Upper lobe of left lung (tissue), 6 donors: ENCODE measurements around the gene BCDIN3D. TPM values are rescaled to one million over a fixed set of nuclear protein-coding genes. Genes with fewer than 3 reads are reported as not detected.

Source experiments
- ATAC-seq, 2 donors: fragments of 200-7000 bp; cut with Tn5 transposase; one replicate each; pipeline ENCODE4 v1.9.1; 2022; ENCODE audit warnings: mild to moderate bottlenecking in 2 of 2, moderate library complexity in 2 of 2; ENCODE audit not compliant: low FRiP score in 2 of 2
- DNase-seq, 2 donors: peaks; one replicate each; pipeline ENCODE4 v3.0.0-alpha.2; 2019 to 2020
- H3K27ac ChIP-seq, 4 donors: fragments of 200-600 bp; sonication (generic); one replicate each; pipeline ENCODE4 v1.5.1; 2016 to 2019
- H3K27me3 ChIP-seq, 4 donors: fragments of 200-600 bp; sonication (generic); one replicate each; pipeline ENCODE4 v1.5.1; 2017 to 2019
- H3K36me3 ChIP-seq, 4 donors: fragments of 200-600 bp; sonication (generic); one replicate each; pipeline ENCODE4 v1.5.1; 2016 to 2019
- H3K4me1 ChIP-seq, 4 donors: fragments of 200-600 bp; sonication (generic); one replicate each; pipeline ENCODE4 v1.5.1; 2018 to 2019
- H3K4me3 ChIP-seq, 4 donors: fragments of 200-600 bp; sonication (generic); one replicate each; pipeline ENCODE4 v1.5.1; 2017 to 2019; ENCODE audit warnings: mild to moderate bottlenecking in 2 of 4, moderate library complexity in 1 of 4
- H3K9me3 ChIP-seq, 4 donors: fragments of 200-600 bp; sonication (generic); one replicate each; pipeline ENCODE4 v1.5.1; 2018 to 2019
- CTCF ChIP-seq, 6 experiments: fragments of 450-650 bp in 4 of 6; fragments of 200-600 bp in 2 of 6; sonication (generic) in 2 of 6; IDR thresholded peaks; one replicate each; pipeline ENCODE4 v1.5.1; 2016 to 2019; ENCODE audit warnings: antibody characterized with exemption in 6 of 6
- EP300 ChIP-seq, 4 donors: sonication (generic); formaldehyde crosslinking; IDR thresholded peaks; one replicate each; pipeline ENCODE4 v1.5.1; 2017; ENCODE audit warnings: antibody characterized with exemption in 4 of 4, control low read depth in 2 of 4
- POLR2A ChIP-seq, 4 donors: fragments of 450-650 bp; IDR thresholded peaks; one replicate each; pipeline ENCODE4 v1.5.1; 2016 to 2017; ENCODE audit warnings: antibody characterized with exemption in 4 of 4, mild to moderate bottlenecking in 2 of 4
- POLR2AphosphoS5 ChIP-seq, 2 donors: sonication (generic); formaldehyde crosslinking; IDR thresholded peaks; one replicate each; pipeline ENCODE4 v1.5.1; 2017; ENCODE audit warnings: antibody characterized with exemption in 2 of 2
- WGBS, 2 donors: methylation state at CpG; one replicate each; pipeline ENCODE4 v1.1.5; 2017 to 2018; 5-methylcytosine and 5-hydroxymethylcytosine counted together
- total RNA-seq, 6 donors: library from RNA; depleted of rRNA in 4 of 6; stranded (reverse); fragments of >200 nt in 4 of 6; gene quantifications; one replicate each; pipeline versions ENCODE4 v1.1.0 to v1.2.1, GENCODE V29; 2016 to 2021
- donor health status: DM: no; HTN: no; CAD: no; lungs with moderate emphysema.
- donor health status: DM: no; HTN: yes; CAD: no; lungs with severe emphysema.

BCDIN3D gene
- total RNA-seq, 6 donors from 2014 or later, result 0.44 to 4.9 (median 4.2) TPM

GRCh38 chr12:49818241-49818895, 24.5 kb downstream of the BCDIN3D start:
- no peaks in the 10 kb centered on the region for H3K27me3 ChIP-seq
- no peak for DNase-seq
- no peak for ATAC-seq
- peaks cover 18 to 21% (median 20%) of the 10 kb centered on the region in 4 donors for H3K4me1 ChIP-seq
- TF ChIP-seq EP300 (IDR thresholded peaks at IDR 0.05) (no peak), POLR2AphosphoS5 (IDR thresholded peaks at IDR 0.05) (no peak), CTCF (IDR thresholded peaks at IDR 0.05) (no peak)
- 75 to 79% methylated on average over 7 of the region's 7 CpGs for WGBS, 2 donors
- no peak overlapping the region for H3K27ac ChIP-seq
- no peak overlapping the region for H3K4me3 ChIP-seq
- H3K9me3 ChIP-seq, result no peaks in the 10 kb centered on the region
- H3K36me3 ChIP-seq, result peaks cover 0 to 5% (median 2%) of the 10 kb centered on the region in 4 donors

- 88 to 96% methylated on average over 1 of the region's 1 CpG for WGBS, 2 donors
These were observed 29.8 kb downstream of the BCDIN3D start for GRCh38 chr12:49813131-49813530.

GRCh38 chr12:49811961-49812401, 30.9 kb downstream of the BCDIN3D start:
- H3K36me3 ChIP-seq, result peaks cover 0 to 8% (median 0%) of the 10 kb centered on the region in 4 donors
- no peak for DNase-seq
- no peak overlapping the region for H3K27ac ChIP-seq

More at GRCh38 chr12:49813131-49813530, 29.8 kb downstream of the BCDIN3D start:
- Histone ChIP-seq H3K4me1 (peaks cover 20 to 33% (median 24%) of the 10 kb centered on the region in 4 donors), H3K4me3 (no peak overlapping the region), H3K9me3 (no peaks in the 10 kb centered on the region), H3K27me3 (no peaks in the 10 kb centered on the region), H3K36me3 (peaks cover 0 to 5% (median 0%) of the 10 kb centered on the region in 4 donors), H3K27ac (no peak overlapping the region)
- ATAC-seq (no peak), DNase-seq (no peak)
- no peak for TF ChIP-seq POLR2AphosphoS5 (IDR thresholded peaks at IDR 0.05)
- no peak for TF ChIP-seq EP300 (IDR thresholded peaks at IDR 0.05)
- no peak for TF ChIP-seq POLR2A (IDR thresholded peaks at IDR 0.05)

GRCh38 chr12:49811136-49811535, 31.8 kb downstream of the BCDIN3D start:
- 83 to 89% methylated on average over 5 of the region's 5 CpGs for WGBS, 2 donors
- ATAC-seq, result no peak
- Histone ChIP-seq H3K4me1 (peaks cover 22 to 39% (median 25%) of the 10 kb centered on the region in 4 donors), H3K27ac (no peak overlapping the region), H3K27me3 (no peaks in the 10 kb centered on the region), H3K36me3 (peaks cover 0 to 8% (median 0%) of the 10 kb centered on the region in 4 donors), H3K4me3 (no peak overlapping the region), H3K9me3 (no peaks in the 10 kb centered on the region)
- TF ChIP-seq POLR2A (IDR thresholded peaks at IDR 0.05) (no peak), EP300 (IDR thresholded peaks at IDR 0.05) (no peak), CTCF (IDR thresholded peaks at IDR 0.05) (no peak), POLR2AphosphoS5 (IDR thresholded peaks at IDR 0.05) (no peak)
- DNase-seq, result no peak

More at GRCh38 chr12:49811961-49812401, 30.9 kb downstream of the BCDIN3D start:
- H3K27me3 ChIP-seq, result no peaks in the 10 kb centered on the region
- no peaks in the 10 kb centered on the region for H3K9me3 ChIP-seq
- H3K4me1 ChIP-seq, result peaks cover 22 to 39% (median 25%) of the 10 kb centered on the region in 4 donors
- WGBS, 2 donors, result 78 to 80% methylated on average over 4 of the region's 4 CpGs
- H3K4me3 ChIP-seq, result no peak overlapping the region
- no peak for TF ChIP-seq POLR2A (IDR thresholded peaks at IDR 0.05)
- no peak for TF ChIP-seq CTCF (IDR thresholded peaks at IDR 0.05)
- TF ChIP-seq POLR2AphosphoS5 (IDR thresholded peaks at IDR 0.05), result no peak
- no peak for TF ChIP-seq EP300 (IDR thresholded peaks at IDR 0.05)
- no peak for ATAC-seq

GRCh38 chr12:49809906-49810389, 33.0 kb downstream of the BCDIN3D start:
- Histone ChIP-seq H3K4me3 (no peak overlapping the region), H3K4me1 (peaks cover 22 to 36% (median 24%) of the 10 kb centered on the region in 4 donors), H3K36me3 (peaks cover 0 to 15% (median 9%) of the 10 kb centered on the region in 4 donors), H3K9me3 (no peaks in the 10 kb centered on the region), H3K27me3 (no peaks in the 10 kb centered on the region), H3K27ac (peak overlapping the region; percentile 62 to 84 (median 66))
- TF ChIP-seq CTCF (IDR thresholded peaks at IDR 0.05) (no peak), POLR2AphosphoS5 (IDR thresholded peaks at IDR 0.05) (no peak), POLR2A (IDR thresholded peaks at IDR 0.05) (no peak), EP300 (IDR thresholded peaks at IDR 0.05) (no peak)
- WGBS, 2 donors, result 38 to 52% methylated on average over 8 to 9 of the region's 9 CpGs
- DNase-seq (no peak), ATAC-seq (peak in 1 of 2 donors; percentile 2)
